GM19468 (cell line): Measurements from ENCODE around the gene EIF2B4.

Experiments used
- ATAC-seq: cut with Tn5 transposase; IDR thresholded peaks from one replicate; pipeline ENCODE4 v1.9.1; 2021; ENCODE audit warnings: mild to moderate bottlenecking, moderate library complexity, moderate number of reproducible peaks; ENCODE audit not compliant: unreplicated experiment; ENCODE audit errors: extremely low read depth

The EIF2B4 gene

DNA sequence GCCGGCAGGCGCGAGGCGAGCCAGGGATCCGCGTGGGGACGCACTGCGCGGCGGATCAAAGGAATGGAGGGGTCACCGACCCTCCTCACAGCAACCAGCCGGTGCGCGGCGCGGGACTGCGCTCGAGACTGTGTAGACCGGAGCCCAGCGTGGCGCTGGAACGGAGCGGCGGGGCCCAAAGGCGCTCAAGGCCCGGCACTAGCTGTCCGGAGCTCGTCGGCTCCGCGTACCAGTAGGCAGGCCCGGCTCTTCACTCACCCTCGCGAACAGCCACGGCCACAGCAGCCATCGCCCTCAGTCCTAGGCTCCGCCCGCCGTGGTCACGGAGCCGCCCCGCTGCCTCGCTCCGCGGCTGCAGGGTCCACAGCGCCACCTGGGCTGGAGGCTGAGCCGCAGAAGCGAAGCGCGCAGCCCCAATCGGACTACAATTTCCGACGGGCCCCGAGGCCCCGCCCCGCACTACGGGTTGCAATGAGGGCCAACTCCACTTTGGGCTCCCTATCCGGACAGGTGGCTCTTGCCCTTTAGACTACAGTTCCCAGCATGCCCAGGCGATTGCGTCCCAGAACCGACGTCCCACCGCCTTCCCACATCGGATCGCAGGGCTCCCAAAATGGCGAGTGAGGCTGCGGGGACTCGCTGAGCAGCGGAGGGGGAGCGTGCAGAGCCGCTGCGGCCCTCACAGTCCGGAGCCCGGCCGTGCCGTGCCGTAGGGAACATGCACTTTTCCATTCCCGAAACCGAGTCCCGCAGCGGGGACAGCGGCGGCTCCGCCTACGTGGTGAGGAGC lies at the start of gene EIF2B4, which contains the start of gene SNX17:
Gene EIF2B4 (minus strand): TSS at position 313 of the 790 bp plus-strand sequence. CDS start 24 bp downstream, at position 289.
Gene SNX17 (plus strand): TSS at position 591 of the 790 bp plus-strand sequence. CDS start 128 bp downstream, at position 719.
- ATAC-seq = peak; percentile 88

DNA sequence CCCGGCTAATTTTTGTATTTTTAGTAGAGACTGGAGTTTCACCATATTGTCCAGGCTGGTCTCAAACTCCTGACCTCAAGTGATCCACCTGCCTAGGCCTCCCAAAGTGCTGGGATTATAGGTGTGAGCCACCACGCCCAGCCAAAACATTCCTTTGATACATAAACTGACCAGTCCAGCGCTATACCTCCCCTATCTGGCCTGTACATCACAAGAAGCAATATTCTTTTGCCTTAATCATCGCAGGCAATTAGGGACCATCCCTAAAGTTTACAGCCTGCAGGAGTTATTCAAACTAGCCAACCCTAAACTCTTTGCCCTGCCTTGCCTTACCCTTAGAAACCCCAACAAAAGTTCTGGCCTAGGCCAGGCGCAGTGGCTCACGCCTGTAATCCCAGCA lies 46.0 kb upstream of the EIF2B4 start:
- no peak for ATAC-seq

DNA sequence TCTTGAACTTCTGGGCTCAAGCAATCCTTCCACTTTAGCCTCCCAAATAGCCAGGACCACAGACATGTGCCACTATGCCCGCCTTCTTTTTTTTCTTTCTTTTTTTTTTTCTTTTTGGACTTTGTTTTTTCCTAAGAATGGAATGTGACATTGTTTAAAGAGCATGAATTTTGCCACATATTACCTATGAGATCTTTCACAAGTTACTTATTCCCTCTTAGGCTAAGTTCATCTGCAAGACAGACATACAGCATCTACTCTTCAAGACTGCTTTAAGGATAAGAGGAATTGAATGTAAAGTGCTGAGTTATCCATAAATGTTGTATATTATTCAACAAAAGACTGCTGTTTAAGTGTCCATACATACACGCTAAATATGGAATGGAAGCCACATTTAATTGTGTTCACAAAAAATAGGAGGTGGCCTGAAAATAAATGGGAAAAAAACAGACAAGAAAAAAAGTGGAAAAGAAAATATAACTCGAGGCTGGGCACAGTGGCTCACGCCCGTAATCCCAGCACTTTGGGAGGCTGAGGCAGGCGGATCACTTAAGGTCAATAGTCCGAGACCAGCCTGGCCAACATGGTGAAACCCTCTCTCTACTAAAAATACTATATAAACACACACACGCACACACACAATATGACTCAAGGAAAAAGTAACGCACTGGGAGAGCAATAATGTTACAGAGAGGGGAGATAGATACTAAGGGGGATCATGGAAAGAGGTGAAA lies 42.4 kb upstream of the EIF2B4 start:
- ATAC-seq = no peak

DNA sequence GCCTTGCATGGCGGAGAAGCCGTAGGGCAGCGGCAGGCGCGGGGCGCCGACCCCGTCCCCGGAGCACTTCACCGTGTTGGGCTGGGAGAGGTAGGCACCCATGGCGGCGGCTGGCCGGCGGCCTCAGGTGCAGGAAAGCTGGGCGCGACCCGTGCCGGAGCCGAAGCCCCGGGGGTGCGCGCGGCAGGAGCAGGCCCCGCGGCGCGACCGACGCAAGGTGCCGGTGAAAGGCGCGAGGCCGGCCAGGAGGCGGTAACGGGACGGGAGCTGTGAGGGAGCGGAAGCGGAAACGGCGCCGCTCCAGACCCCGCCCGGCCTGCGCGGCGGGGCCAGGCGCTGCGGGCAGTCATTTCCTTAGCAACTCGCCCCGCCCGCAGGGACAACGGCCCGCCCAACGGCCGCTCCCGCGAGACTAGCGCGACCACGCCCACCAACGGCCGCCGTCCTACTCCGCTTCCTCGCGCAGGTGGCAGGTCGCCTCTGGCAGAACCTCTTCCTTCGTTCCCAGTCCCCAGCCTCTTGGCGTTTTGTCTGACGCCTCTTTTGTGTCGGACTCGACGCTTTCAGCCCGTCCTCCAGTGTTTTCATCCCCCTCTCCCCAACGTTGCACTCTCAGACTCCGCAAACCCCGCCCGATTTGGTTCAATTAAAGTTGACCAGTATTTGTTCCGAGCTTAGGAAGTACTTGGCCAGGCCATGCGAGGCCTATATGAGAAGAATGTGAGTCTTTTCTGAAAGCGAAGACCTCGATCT lies 39.4 kb upstream of the EIF2B4 start, which contains the start of gene PPM1G:
Gene PPM1G (minus strand): TSS at position 271 of the 753 bp plus-strand sequence. CDS start 169 bp downstream, at position 102.
- peak; percentile 85 for ATAC-seq

DNA sequence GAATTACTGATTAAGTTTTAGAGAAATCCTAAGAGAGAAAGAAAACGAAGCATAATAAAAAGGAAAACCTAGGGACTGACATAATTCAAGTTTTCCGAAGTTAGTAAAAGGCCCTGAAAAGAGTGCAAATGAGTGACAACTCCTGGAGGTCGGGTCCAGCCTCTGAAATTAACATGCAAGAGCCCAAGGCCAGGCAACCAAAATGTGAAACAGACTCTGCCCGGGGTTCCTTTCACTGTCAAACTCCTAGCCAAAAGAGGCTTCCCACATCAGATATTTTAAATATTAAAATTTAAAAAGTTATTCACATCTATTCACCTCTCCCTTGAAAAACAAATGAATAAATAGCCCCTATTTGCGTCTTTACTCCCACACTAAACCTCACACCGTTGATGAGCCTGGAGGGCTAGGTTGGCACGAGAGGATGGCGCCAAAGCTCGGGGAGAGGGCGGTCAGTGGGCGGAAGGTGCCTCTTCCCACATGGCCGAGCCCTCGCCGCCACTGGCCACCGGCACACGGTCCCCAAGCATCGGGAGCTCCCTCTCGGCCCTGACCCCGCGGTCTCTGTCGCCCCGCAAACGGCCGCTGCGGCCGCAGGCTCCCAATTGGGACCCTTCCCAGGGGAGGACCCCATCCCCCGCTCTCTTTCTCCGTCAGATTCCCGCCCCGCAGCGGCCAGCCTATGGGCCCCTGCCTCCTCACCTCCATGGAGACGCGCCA lies 38.6 kb upstream of the EIF2B4 start:
- peak; percentile 8 for ATAC-seq

DNA sequence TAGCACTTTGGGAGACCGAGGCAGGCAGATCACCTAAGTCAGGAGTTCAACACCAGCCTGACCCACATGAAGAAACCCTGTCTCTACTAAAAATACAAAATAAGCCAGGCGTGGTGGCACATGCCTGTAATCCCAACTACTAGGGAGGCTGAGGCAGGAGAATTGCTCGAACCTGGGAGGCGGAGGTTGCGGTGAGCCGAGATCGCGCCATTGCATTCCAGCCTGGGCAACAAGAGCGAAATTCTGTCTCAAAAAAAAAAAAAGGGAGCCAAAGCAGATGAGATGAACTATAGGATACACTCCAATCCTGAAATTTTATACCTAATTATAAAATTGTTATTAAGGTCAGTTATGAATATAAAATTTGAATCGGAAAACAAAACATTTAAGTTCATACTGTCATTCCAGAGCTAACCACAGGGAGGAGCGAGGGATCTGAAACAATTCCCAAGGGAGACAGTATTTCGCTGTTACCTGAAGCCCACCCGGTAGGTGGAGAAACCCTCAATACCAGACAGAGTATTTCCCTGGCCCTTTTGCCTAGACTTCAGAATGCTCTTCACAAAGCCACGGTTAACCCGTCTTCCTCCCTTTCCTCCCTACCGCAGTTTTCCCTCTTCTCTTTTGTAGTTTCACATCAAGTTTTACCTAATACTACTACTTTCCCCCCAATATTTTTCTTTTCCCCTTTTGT lies 37.8 kb upstream of the EIF2B4 start:
- ATAC-seq = no peak

DNA sequence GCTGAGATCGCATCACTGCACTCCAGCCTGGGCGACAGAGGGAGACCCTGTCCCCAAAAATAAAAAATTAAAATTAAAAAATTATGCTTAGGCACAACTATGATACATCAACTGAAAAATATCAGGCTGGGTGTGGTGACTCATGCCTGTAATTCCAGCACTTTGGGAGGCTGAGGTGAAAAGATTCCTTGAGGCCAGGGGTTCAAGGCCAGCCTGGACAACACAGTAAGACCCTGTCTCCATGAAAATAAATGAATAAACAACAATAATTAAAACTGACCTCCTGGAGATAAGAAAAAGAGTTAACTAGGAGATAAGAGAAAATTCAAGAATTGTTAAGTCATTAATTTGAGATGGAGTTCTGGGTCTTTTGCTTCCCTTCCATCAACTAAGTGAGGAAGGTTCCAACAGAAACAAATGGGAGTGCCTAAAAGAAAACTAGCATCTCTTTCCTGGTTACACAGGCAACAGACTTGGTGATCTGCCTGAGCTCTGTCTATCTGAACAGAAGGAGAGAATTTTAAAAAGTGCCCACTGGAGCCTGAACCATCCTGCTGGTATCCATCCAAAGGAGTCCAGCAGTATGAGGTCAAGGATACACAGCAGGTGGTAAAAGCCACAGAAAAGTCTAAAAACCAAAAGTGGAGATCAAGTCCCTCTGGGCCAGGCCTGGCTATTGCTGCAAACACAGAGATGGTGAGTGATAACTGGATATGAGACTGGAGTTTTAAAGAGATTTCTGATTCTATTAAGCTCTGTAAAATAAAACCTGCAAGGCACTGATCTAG lies 30.4 kb upstream of the EIF2B4 start:
- ATAC-seq = no peak

DNA sequence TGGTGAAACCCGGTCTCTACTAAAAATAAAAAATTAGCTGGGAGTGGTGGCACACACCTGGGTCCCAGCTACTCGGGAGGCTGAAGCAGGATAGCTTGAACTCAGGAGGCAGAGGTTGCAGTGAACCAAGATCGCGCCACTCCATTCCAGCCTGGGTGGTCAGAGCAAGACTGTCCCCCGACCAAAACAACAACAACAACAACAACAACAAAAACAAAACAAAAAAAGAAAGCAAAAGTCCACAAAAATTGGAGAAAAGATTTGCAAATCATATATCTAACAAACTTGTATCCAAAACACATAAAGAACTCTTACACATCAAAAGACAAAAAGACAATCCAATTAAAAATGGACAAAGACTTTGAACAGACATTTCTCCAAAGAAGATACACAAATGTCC lies 28.8 kb upstream of the EIF2B4 start:
- ATAC-seq = no peak

DNA sequence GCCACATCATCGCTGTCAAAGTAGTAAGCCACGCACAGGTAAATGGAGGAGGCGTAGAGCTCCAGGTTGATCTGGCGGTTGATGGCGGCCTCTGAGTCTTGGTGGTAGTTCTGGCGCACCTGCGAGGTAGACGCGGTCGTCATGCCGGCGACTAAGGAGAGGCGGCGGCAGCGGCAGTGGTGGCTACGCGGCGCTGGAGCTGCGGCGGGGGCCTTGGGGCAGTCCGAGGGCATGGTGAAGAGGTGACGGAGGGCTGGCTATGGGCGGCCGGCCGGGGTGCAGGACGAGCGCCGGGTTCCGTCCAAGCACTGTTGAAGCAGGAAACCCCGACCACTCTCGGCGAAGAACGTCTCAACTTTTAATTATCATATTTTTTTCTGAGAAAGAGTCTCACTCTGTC lies 23.1 kb upstream of the EIF2B4 start:
- no peak for ATAC-seq

DNA sequence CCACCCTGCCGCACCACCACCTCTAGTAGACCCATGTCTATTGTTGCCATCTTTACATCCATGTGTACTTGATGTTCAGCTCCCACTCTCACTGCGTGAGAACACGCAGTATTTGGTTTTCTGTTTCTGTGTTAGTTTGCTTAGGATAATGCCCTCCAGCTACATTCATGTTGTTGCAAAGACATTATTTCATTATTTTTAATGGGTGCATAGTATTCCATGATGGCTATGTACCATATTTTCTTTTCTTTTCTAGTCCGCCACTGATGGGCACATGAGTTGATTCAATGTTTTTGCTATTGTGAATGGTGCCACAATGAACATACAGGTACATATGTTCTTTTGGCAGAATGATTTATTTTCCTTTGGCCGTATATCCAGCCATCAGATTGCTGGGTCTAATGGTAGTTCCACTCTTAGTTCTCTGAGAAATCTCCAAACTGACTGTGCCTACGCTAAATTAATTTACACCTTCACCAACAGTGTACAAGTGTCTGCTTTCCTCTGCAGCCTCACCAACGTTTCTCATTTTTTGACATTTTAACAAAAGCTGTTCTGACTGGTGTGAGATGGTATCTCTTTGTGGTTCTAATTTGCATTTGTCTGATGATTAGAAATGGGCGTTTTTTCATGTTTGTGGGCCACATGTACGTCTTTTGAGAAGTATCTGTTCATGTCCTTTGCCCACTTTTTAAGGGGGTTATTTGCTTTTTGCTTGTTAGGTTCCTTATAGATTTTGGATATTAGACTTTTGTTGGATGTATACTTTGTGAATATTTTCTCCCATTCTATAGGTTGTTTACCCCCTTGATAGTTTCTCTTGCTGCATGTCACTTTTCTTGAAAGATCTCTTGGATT lies 20.9 kb upstream of the EIF2B4 start:
- ATAC-seq = no peak

DNA sequence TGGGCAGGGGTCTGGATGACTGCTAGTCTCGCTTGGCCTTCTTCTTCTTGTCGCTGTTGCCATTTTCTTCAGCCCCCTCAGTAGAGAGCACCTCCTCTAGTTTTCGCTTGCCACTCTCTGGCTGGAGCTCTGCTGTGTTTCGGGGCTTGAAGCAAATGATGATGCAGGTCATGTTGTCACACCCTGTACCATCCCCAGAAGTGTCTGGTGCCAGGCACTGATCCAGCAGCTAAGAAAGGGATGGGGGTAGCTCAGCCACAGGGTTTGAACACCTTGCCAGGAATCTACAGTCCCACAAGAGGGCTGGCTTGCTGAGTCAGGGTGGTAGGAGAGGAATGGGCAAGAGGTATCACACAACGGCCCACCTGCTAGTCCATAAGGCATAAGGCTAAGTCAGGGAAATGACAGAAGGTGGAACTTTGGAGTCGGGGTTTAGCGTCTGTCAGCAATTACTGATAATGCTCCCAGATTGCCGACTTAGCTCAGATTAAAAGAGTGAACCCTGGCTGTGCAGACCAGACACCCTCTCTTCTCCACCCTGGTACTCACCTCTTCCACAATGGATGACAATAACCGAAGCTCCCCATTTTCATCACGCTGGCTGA lies 11.5 kb upstream of the EIF2B4 start:
- ATAC-seq = no peak

DNA sequence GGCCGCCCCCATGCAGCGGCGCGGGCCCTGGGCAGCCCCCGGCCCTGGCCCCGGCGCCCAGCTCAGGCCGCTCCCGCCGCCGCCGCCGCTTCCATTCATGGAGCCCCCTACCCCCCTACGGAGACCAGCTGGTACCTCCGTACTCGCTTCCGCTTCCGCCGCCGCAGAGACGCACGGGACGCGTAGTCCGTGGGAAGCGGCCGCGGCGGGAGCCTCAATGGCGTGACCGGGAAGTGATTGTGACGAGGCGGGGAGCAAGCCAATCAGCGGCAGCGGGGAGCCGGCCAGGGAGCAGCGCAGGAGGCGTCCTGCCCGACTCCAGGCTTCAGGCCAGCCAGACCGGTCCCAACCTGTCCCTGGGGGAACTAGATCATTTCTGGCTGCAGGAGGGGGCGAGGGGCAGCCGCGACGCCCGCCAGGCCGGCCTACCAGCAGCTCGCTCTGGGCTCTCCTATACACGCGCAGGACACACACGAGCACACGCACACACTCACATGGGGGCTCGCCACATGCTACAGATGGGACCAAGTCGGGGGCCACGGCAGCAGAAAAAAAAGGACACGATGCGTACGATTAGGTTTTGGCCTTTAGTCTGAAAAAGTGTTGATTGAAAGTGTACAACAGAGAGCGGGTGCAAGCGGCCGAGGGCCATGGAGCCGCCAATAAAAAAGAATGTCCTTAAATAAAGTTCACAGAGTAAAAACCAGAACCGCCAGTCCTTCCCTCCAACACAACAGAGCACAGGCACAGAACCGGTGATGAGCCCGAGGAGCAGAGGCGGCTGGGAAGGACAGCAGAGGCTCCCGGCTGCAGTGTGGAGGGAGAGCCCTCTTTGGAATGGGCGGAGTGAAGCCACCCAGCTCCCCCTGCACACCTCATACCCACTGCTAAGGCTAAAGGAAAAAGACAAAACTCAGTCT lies 10.7 kb upstream of the EIF2B4 start, which contains the start of gene ZNF513:
Gene ZNF513 (minus strand): TSS at position 109 of the 920 bp plus-strand sequence. CDS start 208 bp downstream, outside the sequence.
- peak; percentile 85 for ATAC-seq

DNA sequence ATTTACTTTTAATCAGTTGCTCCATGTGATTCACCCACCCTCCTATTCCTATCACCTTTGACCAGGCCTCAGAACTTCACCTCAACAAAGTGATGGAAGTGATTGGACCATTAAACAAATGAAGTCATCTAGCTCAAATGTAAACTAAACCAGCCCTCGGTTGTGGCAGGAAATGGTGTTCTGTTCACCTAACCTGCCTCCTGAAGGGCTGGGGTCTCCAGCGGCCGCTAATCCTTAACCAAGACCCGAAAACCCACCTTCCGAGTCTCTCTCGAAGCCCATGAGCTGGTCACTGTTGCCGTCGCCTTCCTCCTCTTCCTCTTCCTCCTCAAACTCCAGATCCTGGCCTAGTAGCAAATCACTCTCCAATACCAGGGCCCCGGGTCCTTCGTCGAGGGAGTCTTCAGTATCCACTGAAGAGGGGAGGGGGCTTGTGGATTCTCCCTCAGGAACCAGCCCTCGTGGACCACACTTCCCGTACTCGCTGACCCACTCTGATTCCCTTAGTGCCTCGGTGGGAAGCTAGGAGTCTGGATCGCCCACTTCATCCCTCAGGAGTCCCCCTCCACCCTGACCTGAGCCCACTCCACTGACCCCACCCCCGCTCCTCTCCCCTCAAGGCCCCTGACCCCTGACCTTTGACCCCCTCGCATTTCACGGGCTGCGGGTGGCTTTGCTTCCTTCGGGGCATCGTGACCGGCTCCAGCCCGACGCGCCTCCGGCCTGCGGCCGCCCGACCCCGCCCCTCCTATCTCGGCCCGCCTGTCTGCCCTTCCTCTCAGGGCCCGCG lies 9.9 kb upstream of the EIF2B4 start:
- ATAC-seq = no peak

DNA sequence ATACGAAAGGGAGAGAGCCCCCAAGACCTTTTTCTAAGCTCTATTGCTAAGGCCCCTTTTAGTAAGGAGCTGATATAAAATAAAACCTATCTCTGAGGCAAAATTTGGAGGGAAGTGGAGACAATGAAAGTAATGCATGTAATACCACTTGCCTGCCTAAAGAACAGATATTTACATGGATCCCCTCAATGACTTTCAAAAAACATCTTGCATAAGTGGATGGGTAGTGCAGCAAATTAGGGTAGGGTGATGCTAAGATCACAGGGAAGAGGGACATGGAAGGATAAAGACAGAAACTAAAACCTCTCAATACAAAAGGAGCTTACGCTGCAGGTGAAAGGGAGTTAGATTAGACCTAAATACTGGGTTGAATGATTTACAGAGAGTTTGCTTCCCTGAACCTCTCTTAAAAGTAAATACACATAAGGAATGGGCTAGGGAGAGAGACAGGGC lies 9.3 kb upstream of the EIF2B4 start:
- no peak for ATAC-seq

DNA sequence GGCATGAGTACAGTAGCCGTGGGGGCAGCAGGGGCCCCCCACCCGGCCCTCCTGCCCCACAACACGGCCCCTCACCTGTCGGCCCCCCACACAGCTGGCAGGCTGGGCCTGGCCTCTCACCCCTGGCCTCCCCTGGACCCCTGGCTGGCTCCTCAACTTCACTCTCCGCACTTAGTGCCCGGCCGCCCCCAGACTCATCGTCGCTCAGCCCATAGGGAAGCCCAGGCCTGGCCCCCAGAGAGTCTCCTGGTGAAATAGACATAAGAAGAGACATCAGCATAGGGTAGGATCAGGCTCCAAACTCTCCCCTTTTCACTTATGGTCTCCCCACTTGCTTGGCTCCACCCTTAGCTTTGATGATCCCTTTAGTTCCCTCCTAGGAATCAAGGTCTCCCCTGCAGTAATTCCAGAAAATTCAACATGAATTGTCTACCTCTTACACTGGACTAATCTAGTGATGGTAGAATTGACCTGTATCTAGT lies 8.7 kb upstream of the EIF2B4 start:
- no peak for ATAC-seq
